Measurements from ENCODE around the gene PCDHA1. TPM values are rescaled to one million over a fixed set of nuclear protein-coding genes. Genes with fewer than 3 reads are reported as not detected.

The PCDHA1 gene
- total RNA-seq, 6 experiments from 2014 or later: 0.09 to 0.22 (median 0.14) TPM

DNA sequence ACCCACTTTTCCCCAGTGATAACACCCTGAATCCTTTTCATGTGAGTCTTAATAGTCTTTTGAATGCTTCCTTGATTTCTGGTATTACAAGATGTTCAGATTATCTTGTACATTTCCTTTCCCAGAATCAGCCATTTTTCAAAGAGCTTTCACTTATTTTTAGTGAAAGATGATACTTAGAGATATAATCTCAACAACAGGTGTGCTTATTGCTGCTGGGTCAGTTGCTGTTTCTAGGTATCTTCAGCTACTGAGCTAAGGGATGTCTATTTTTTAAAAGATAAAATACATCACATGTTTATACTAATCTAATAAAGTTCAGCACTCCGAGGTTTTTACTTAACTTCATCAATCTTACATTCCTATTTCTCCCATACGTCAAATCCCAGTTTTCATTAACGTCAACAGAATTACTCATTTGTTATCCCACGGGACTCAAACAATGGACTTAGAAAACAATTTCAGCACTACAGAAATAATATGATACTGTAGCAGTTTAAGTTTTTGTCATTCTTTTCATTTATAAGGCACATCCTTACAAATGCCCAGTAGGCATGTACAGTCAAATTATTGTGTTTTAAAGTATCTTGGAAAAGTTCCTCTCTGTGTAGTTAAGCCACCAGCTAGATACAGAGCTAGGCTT, 149.1 kb downstream of the PCDHA1 start:
- Mint-ChIP-seq H3K9me3 (peaks cover 9% of the 10 kb centered on the region; the same call in 1 of the 2 replicates), H3K27me3 (ENCODE audit: insufficient read depth) (no peaks in the 10 kb centered on the region; the same call in 1 of the 2 replicates), H3K27ac (no peak overlapping the region), H3K36me3 (ENCODE audit: low read depth) (no peaks in the 10 kb centered on the region), H3K4me1 (ENCODE audit: low read depth) (no peaks in the 10 kb centered on the region), H3K4me3 (no peak overlapping the region)
- no peak for DNase-seq
- TF ChIP-seq, protein P1, sequence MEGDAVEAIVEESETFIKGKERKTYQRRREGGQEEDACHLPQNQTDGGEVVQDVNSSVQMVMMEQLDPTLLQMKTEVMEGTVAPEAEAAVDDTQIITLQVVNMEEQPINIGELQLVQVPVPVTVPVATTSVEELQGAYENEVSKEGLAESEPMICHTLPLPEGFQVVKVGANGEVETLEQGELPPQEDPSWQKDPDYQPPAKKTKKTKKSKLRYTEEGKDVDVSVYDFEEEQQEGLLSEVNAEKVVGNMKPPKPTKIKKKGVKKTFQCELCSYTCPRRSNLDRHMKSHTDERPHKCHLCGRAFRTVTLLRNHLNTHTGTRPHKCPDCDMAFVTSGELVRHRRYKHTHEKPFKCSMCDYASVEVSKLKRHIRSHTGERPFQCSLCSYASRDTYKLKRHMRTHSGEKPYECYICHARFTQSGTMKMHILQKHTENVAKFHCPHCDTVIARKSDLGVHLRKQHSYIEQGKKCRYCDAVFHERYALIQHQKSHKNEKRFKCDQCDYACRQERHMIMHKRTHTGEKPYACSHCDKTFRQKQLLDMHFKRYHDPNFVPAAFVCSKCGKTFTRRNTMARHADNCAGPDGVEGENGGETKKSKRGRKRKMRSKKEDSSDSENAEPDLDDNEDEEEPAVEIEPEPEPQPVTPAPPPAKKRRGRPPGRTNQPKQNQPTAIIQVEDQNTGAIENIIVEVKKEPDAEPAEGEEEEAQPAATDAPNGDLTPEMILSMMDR (IDR thresholded peaks at IDR 0.05): no peak

DNA sequence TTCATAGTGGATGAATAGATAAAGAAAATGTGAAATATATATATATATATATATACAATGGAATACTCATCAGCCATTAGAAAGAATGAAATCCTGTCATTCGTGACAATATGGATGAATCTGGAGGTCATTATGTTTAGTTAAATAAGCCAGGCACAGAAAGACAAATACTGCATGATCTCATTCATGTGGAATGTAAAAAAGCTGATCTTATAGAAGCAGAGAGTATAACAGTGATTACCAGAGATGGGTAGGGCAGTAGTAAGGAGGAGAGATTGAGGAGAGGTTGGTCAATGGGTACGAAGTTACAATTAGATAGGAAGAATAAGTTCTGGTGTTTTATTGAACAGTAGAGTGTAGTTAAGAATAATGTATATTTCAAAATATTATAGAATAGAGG, 160.6 kb downstream of the PCDHA1 start:
- H3K4me3 Mint-ChIP-seq: no peak overlapping the region
- no peaks in the 10 kb centered on the region for H3K4me1 Mint-ChIP-seq (ENCODE audit: low read depth)
- TF ChIP-seq, protein P1 (IDR thresholded peaks at IDR 0.05): no peak
- H3K27ac Mint-ChIP-seq: no peak overlapping the region
- DNase-seq: no peak
- H3K36me3 Mint-ChIP-seq (ENCODE audit: low read depth): no peaks in the 10 kb centered on the region; the same call in 1 of the 2 replicates
- no peaks in the 10 kb centered on the region for H3K27me3 Mint-ChIP-seq (ENCODE audit: insufficient read depth)
- H3K9me3 Mint-ChIP-seq: peaks cover 40% of the 10 kb centered on the region

DNA sequence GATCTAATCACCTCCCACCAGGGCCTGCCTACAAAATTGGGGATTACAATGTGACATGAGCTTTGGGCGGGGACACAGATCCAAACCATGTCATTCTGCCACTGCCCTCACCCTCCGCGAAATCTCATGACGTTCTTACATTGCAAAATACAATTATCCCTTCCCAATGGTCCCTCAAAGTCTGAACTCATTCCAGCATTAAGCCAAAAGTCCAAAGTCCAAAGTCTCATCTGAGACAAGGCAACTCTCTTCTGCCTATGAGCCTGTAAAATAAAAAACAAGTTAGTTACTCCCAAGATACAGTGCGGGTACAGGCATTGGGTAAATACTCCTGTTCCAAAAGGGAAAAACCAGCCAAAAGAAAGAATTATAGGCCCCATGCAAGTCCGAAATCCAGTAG, 165.7 kb downstream of the PCDHA1 start:
- H3K27ac Mint-ChIP-seq: no peak overlapping the region
- TF ChIP-seq, protein P1 (IDR thresholded peaks at IDR 0.05): no peak
- no peaks in the 10 kb centered on the region for H3K27me3 Mint-ChIP-seq (ENCODE audit: insufficient read depth)
- H3K9me3 Mint-ChIP-seq: peaks cover 51% of the 10 kb centered on the region
- H3K36me3 Mint-ChIP-seq (ENCODE audit: low read depth): no peaks in the 10 kb centered on the region; the same call in 1 of the 2 replicates
- no peak overlapping the region for H3K4me3 Mint-ChIP-seq
- H3K4me1 Mint-ChIP-seq (ENCODE audit: low read depth): no peaks in the 10 kb centered on the region
- no peak for DNase-seq

DNA sequence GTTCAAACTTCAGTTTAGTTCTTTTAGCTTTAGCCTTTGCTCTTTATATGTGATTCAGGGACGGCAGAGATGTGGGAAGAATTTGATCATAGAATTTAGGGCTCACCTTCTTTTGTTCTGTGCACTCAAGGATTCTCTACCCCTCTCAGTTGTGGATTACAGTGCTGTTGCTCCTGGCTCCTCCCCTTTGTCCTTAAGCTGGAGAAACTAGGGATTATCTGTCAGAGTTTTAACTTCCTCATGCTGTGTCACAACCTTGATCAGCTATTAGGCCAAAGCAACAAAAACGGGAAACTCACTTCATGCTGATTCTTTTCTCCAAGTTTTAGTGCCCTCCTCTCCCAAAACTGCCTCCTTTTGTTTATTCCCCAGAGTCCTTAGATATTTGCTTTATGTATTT, 167.3 kb downstream of the PCDHA1 start:
- H3K9me3 Mint-ChIP-seq: peaks cover 51% of the 10 kb centered on the region
- H3K27ac Mint-ChIP-seq: no peak overlapping the region
- no peak overlapping the region for H3K4me3 Mint-ChIP-seq
- DNase-seq: no peak
- H3K27me3 Mint-ChIP-seq (ENCODE audit: insufficient read depth): no peaks in the 10 kb centered on the region
- no peaks in the 10 kb centered on the region; the same call in 1 of the 2 replicates for H3K36me3 Mint-ChIP-seq (ENCODE audit: low read depth)
- no peaks in the 10 kb centered on the region for H3K4me1 Mint-ChIP-seq (ENCODE audit: low read depth)
- TF ChIP-seq, protein P1 (IDR thresholded peaks at IDR 0.05): no peak

DNA sequence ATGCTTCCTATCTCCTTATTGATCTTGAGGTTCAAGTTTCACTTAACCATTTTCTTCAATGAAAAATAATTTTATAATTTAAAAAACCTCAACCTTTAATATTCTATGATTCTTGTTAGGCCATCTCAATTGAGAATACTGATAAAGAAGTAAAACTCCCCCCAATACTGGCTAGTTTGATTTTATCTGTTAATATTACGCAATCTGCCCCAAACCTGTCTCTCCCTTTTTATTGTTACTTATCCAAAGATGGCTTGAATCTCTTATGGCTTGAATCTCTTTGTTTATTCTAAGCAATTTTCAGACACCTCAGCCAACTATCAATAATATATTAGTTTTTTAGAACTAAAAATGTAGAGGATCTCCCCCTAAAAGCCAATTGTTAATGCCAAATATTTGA, 176.2 kb downstream of the PCDHA1 start:
- Mint-ChIP-seq H3K27me3 (ENCODE audit: insufficient read depth) (no peaks in the 10 kb centered on the region; the same call in 1 of the 2 replicates), H3K4me1 (ENCODE audit: low read depth) (no peaks in the 10 kb centered on the region), H3K9me3 (peaks cover 14% of the 10 kb centered on the region), H3K27ac (no peak overlapping the region), H3K4me3 (no peak overlapping the region), H3K36me3 (ENCODE audit: low read depth) (no peaks in the 10 kb centered on the region)
- TF ChIP-seq, protein P1 (IDR thresholded peaks at IDR 0.05): no peak
- DNase-seq: no peak

Measured in HFFc6 (cell line).